Measurements from ENCODE around the gene TAC4.

TAC4 gene

GRCh38 chr17:49848019-49848473, at the start of gene TAC4:
TSS of gene TAC4 (minus strand) at chr17:49848069. CDS start at chr17:49848017, 52 bp downstream.
- DNase-seq: no peak

- no peak for DNase-seq
These were observed 49.0 kb upstream of the TAC4 start for GRCh38 chr17:49896860-49897259.

- no peak for DNase-seq
These were observed 48.4 kb upstream of the TAC4 start for GRCh38 chr17:49896222-49896621.

DNA sequence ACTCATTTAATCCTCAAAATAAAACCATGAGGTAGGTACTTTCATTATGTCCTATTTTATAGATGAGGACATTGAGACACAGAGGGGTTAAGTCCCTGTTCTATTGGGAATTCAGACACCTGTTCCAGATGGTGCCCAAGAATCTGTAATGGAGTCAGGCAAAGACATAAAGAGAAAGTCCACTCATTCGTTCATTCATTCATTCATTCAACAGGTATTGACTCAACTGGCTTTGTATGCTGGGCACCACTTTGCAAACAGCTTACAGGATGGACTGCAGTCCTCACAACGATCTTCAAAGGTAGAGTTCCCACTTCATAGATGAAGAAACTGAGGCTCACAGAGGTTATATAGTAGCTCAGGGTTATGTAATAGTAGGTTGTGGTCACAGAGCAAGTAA, 47.9 kb upstream of the TAC4 start:
- DNase-seq: no peak

DNA sequence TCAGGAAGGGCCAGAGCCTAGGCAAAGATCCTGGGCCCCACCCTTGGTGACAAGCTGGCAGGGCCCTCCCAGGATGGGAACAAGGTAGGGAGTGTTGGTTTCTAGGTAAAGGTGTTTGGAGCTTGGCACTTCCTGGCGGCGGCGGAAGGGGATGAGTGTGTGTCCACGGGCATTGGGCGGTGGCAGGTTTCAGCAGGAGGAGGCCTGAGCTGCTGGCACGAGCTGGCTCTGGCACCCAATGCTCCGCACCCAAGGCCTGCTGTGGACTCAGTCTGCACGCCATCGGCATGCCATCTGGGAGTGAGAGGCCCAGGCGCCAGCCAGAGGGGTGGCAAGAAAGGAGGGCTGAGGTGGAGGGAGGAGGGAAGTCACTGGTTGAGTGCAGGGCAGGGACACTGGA, 46.9 kb upstream of the TAC4 start:
- DNase-seq: no peak

DNA sequence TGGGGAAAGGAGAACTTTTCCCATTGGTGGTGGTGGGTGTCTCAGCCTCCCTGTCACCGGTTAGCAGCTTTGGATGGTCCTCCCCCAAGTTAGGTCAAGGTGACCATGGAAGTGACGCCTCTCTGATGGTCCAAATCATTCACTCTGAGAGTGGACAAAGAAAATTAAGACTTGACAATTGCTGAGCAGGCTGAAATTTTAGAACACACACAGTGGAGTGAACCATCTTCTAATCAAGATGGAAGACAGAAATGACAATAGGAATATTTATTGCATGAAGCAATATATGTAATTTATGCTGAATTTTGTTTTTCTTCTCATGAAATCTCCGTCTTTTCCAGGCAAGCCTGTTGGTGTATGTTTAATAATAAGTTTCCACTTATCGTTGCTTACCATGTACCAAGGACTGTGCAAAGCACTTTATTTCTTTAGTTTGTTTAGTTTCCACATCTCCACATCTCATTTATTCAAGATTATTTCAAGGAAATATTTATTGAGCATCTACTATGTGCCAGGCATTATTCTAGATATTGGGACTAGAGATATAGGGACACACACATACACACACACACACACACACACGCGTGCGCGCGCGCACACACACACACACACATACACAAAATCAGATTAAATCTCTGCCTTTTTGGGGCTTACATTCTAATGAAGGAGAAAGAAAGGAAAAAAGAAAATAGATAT, 44.0 kb upstream of the TAC4 start:
- no peak for DNase-seq

GRCh38 chr17:49891271-49891670, 43.4 kb upstream of the TAC4 start:
- DNase-seq: no peak

DNA sequence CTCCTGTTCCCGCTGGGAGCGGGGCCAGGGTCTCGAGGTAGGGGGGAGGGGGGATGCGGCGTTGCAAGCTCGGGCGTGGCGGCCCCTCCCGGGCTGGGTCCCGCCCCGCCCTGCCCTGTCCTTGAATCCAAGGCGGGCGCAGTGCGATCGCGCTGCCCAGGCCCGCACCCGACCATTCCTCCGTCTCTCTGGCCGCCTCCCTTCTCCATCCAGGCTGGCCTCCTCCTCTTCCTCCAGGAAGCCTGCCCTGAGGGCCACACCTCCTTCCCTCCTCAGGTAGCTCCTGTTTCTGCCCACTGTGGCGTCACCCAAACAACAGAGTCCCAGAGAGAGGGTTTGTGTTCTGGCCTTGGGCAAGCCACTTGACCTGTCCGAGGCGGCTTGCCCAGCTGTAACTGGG, 43.0 kb upstream of the TAC4 start:
- no peak for DNase-seq

DNA sequence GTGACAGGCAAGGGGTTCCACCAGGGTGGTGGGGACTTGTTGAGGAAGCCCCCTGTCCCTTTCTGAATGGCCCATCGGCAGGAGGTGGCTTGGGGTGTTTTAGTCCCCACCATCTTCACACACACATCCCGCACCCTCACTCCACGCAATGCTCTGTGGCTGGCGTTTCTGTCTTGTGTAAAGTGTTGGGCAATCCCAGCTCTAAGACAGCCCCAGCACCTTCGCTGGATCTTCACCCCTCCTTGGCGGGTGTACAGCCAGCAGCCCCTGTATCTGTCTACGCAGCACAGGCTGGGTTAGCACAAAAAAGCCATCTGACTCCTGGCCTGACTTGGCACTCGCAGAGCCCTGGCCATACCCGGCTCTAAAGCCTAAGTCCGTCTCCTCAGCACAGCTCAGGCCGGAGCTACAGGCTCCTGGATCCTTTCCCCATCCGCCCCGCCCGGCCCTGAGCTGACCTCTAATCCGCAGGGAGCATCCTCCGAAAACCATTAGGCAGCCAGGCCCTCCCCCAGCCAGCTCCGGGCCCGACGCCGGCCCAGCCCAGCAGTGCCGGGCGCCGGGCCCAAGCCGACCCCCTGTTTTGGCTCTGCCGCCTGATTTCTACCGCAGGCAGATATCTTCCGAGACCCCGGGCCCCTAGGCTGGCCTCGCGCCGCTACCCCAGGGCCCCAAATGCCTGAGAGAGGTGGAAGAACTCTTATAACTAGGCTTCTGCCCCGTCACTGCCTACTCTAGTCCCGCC, 42.4 kb upstream of the TAC4 start:
- no peak for DNase-seq

GRCh38 chr17:49889500-49889899, 41.6 kb upstream of the TAC4 start:
- DNase-seq: no peak

- no peak for DNase-seq
These were observed 40.0 kb upstream of the TAC4 start for GRCh38 chr17:49887744-49888360.

DNA sequence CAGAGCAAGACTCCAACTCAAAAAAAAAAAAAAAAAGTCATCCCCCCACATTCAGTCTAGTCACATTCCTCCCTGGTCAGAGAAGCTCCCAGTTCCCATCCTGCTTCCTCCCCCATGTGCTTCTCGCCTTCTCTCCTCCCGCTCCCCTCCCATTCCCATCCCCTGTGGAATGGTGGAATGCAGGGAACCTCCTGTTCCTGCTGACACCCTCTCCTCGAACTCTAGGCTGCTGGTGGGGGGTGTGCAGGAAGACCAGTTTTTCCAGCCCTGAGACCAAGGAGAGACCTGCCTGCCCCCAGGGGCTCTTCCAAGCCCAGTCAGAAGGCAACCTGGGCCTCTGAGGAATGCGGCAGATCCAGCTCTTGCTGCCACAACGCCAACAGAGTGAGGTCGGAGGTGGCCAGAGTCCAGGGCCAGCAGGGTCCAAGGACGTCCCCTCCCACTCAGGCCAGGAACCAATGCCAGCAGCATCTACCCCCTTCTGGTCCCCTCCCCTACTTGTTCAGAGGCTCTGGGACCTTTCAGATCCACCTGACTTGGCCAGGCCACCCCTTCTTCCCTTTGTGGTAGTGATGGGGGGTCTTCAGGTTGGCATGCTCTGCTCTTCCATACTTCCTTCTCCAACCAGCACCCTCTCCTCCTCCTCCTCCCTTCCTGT, 39.3 kb upstream of the TAC4 start:
- no peak for DNase-seq

GRCh38 chr17:49886036-49886435, 38.2 kb upstream of the TAC4 start:
- DNase-seq: no peak

DNA sequence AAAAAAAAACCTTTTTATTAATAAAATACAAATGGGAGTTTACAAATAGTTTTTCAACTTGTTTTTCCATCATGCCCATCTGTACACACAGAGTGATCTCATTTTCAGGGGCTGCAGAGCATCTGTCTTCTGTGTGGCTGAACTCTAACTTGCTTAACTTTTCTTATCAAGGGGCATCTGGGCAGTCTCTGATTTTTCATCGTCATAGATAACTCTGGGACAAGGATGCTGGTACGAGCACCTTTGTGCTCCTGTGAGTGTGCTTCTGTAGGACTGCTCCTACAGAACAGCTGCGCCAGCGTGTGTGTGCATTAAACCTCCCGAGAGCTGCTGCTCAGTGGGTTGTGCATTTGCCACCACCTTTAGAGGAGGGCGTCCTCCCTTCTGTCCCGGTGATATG, 34.6 kb upstream of the TAC4 start:
- DNase-seq: no peak

GRCh38 chr17:49881054-49881402, 33.2 kb upstream of the TAC4 start:
- no peak for DNase-seq

DNA sequence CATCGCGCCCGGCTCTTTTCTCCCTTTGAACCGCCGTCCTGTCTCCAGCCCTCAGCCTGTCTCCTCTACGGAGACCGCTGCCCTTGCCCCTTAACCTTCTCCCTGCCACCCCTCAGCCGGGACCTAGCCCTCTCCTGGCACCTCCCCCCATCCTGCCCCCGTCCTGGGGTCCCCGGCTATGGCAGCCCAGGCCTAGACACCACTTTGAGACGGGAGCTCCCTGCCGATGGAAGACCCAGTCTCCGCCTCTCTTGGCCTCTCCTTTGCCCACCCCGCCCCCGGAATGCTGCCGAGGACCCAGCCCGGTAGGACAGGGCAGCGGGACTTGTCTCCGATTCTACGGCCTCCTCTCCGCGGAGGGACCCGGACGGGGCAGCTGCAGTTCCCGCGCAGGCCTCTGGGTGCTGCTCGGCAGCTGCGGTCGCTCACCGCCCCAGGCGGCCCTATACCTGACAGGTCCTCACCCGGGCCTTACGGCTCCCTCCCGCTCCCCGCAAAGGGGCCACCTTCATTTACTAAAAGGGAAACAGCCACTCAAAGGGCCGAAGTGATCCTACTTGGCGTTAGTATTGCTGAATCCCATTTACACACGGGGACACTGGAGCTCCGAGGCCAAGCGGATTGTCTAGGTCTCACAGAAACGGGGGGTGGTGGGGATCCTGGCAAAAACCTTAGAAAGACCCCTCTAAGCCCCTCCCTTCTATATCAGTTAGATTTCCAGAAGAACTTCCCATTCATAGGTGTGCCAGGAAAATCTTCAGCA, 32.6 kb upstream of the TAC4 start:
- peak; percentile 77 for DNase-seq

- no peak for DNase-seq
These were observed 31.3 kb upstream of the TAC4 start for GRCh38 chr17:49878931-49879904.

- no peak for DNase-seq
These were observed 27.8 kb upstream of the TAC4 start for GRCh38 chr17:49875685-49876084.

DNA sequence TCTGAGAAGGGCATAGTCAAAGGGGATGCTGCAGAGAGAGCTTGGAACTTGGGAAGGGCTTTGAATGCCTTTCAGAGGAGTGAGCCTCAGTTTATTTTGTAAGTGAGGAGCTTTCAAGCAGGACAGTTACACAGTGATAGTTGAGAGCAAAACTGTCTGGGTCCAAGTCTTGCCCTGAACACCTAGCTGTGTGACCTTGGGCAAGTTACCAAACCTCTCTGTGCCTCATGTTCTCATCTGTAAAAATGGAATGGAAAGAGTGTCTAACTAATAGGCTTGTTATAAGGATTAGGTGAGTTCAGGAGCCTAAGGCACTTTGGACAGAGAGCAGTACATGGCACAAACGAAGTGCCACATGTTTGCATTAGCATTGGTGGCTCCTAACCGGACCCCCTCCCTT, 27.0 kb upstream of the TAC4 start:
- no peak for DNase-seq

GRCh38 chr17:49873926-49874325, 26.1 kb upstream of the TAC4 start:
- no peak for DNase-seq

GRCh38 chr17:49873466-49873865, 25.6 kb upstream of the TAC4 start:
- no peak for DNase-seq

Measured in stimulated activated CD4-positive, alpha-beta T cell treated with anti-CD3 and anti-CD28 coated beads, Interleukin-4, amount 100 ng/mL, for 24 hours (primary cell).